Measurements from ENCODE around the gene PCK1.

GRCh38 chr20:57573242-57573641 is 12.3 kb downstream of the PCK1 start:
- TF ChIP-seq CTCF (IDR thresholded peaks at IDR 0.05; ENCODE audit: low read depth, low read length) (no peak), EZH2phosphoT487 (IDR thresholded peaks at IDR 0.05; ENCODE audit: low read depth) (no peak)

All from OCI-LY3 (cell line).